ENCODE results near the gene TMTC2. TPM values are rescaled to one million over a fixed set of nuclear protein-coding genes. Genes with fewer than 3 reads are reported as not detected.

TMTC2 gene
- total and polyA plus RNA-seq, 2 donors (not counting 3 experiments of a cell fraction or from before 2014, with no cell fraction given) = 4.1 to 7.8 TPM

GRCh38 chr12:82645414-82645813 is 41.3 kb upstream of the TMTC2 start:
- no peaks in the 10 kb centered on the region for H3K9me1 ChIP-seq (replicated peaks; ENCODE audit: control insufficient read depth, extremely low read depth, insufficient read depth, low read length)
- H3K27me3 ChIP-seq (ENCODE audit: control insufficient read depth in 2 of 2, insufficient read depth in 2 of 2, low read length in 2 of 2) = no peaks in the 10 kb centered on the region
- H3K27ac ChIP-seq (ENCODE audit: insufficient read depth, low read depth, low read length) = no peak overlapping the region
- intact Hi-C loops (cut with micrococcal nuclease) (no loop called here), dilution Hi-C loops (cut with MboI; ENCODE audit: extremely low pct_ligation_motif_present, low sequenced_read_pairs) (no loop called here)
- no TSS peak for BruUV-seq (replicated peaks)
- H3K79me2 ChIP-seq (ENCODE audit: control insufficient read depth, insufficient read depth, low read length) = no peaks in the 10 kb centered on the region
- H4K20me1 ChIP-seq (replicated peaks; ENCODE audit: control insufficient read depth, extremely low read depth, insufficient read depth, low read length) = no peaks in the 10 kb centered on the region
- H3K9ac ChIP-seq (replicated peaks; ENCODE audit: extremely low read depth, insufficient read depth, low read length) = no peak overlapping the region
- H3K4me2 ChIP-seq (ENCODE audit: insufficient read depth, low read length) = no peak overlapping the region
- no peaks in the 10 kb centered on the region for H3K36me3 ChIP-seq (ENCODE audit: control insufficient read depth in 2 of 2, extremely low read depth in 1 of 2, insufficient read depth in 2 of 2, low read length in 2 of 2)
- no peak for TF ChIP-seq MYC (IDR thresholded peaks at IDR 0.05; ENCODE audit: low read depth, low read length)
- TF ChIP-seq JUN (IDR thresholded peaks at IDR 0.05; ENCODE audit: borderline replicate concordance, insufficient read depth, insufficient read length, low read depth) = no peak
- TF ChIP-seq POLR2AphosphoS5 (IDR thresholded peaks at IDR 0.05; ENCODE audit: insufficient read depth, low read depth, low read length) = no peak
- TF ChIP-seq EZH2 (IDR thresholded peaks at IDR 0.05; ENCODE audit: borderline replicate concordance, low read depth, low read length, severe bottlenecking) = no peak
- TF ChIP-seq, protein P1, sequence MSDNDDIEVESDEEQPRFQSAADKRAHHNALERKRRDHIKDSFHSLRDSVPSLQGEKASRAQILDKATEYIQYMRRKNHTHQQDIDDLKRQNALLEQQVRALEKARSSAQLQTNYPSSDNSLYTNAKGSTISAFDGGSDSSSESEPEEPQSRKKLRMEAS (IDR thresholded peaks at IDR 0.05; ENCODE audit: insufficient read depth, insufficient read length) = no peak
- no peak for TF ChIP-seq GATA2 (IDR thresholded peaks at IDR 0.05; ENCODE audit: insufficient read depth, insufficient read length, low read depth, low read length)
- TF ChIP-seq, protein P2, sequence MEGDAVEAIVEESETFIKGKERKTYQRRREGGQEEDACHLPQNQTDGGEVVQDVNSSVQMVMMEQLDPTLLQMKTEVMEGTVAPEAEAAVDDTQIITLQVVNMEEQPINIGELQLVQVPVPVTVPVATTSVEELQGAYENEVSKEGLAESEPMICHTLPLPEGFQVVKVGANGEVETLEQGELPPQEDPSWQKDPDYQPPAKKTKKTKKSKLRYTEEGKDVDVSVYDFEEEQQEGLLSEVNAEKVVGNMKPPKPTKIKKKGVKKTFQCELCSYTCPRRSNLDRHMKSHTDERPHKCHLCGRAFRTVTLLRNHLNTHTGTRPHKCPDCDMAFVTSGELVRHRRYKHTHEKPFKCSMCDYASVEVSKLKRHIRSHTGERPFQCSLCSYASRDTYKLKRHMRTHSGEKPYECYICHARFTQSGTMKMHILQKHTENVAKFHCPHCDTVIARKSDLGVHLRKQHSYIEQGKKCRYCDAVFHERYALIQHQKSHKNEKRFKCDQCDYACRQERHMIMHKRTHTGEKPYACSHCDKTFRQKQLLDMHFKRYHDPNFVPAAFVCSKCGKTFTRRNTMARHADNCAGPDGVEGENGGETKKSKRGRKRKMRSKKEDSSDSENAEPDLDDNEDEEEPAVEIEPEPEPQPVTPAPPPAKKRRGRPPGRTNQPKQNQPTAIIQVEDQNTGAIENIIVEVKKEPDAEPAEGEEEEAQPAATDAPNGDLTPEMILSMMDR (IDR thresholded peaks at IDR 0.05; ENCODE audit: extremely low read depth in 1 of 2, insufficient read depth in 1 of 2, low read depth in 1 of 2, low read length in 2 of 2) = no peak
- no peak for TF ChIP-seq POLR2A (IDR thresholded peaks at IDR 0.05; ENCODE audit: low read depth, low read length)
- no peak for TF ChIP-seq FOS (IDR thresholded peaks at IDR 0.05; ENCODE audit: borderline replicate concordance, insufficient read depth, low read length)
- DNase-seq (ENCODE audit: low read depth, low spot score) (no peak), FAIRE-seq (no peak)
- no peak overlapping the region for H2AFZ ChIP-seq (ENCODE audit: low read depth, low read length)
- ChIA-PET CTCF (no interaction called here), POLR2A (no interaction called here)
- no peak overlapping the region for H3K4me3 ChIP-seq (replicated peaks in 1 of 3; ENCODE audit: insufficient read depth in 1 of 3, low read depth in 1 of 3, low read length in 3 of 3)
- no peaks in the 10 kb centered on the region for H3K9me3 ChIP-seq (replicated peaks; ENCODE audit: control insufficient read depth, insufficient read depth, low read length)
- H3K4me1 ChIP-seq (ENCODE audit: control insufficient read depth, extremely low read depth, insufficient read depth, low read length) = peaks cover 2% of the 10 kb centered on the region
